Bone marrow (tissue), 2 donors: ENCODE data around the gene ANLN.
"Not testable (repeated sequence)": the region's sequence is repeated elsewhere in the genome, so short reads cannot be mapped to it uniquely, and the experiment has no call there.

Experiments
- DNase-seq, 2 donors: peaks; one replicate each; lab custom pipeline; 2025; lab: John Stamatoyannopoulos, UW

The ANLN gene

DNA sequence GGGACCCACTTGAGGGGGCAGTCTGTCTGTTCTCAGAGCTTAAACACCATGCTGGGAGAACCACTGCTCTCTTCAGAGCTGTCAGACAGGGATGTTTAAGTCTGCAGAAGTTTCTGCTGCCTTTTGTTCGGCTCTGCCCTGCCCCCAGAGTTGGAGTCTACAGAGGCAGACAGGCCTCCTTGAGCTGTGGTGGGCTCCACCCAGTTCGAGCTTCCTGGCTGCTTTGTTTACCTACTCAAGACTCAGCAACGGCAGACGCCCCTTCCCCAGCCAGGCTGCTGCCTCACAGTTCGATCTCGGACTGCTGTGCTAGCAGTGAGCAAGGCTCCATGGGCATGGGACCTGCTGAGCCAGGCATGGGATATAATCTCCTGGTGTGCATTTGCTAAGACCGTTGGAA is 11.1 kb upstream of the ANLN start:
- DNase-seq: not testable (repeated sequence)

DNA sequence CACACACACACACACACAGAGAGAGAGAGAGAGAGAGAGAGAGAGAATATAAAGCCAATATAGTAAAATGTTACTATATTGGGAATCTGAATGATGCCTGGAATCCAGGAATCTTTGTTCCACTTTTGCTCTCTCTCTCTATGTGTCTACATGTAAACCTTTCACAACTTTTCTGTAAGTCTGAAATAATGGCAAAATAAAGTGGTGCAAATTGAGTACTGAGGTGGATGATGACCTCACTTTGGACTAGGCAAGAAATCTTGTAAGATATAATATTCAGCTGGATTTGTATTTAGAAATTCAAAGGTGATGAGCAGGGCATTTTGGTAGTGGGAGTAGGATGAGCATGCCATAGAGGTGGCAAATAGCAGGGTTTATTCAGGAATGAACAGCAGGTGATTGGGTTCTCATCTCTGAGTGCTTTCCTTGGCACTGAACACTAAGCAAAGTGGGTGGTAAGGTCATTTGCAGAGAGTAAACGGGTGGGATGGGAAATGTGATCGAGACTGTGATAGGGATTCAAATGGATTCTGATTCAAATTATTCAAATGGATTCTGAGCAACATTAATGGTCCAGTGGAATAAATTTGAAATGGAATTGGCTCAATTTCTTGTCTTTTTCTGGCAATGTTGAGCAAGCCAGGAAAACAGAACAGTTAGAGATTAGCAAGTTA is 9.7 kb upstream of the ANLN start:
- DNase-seq: no peak

DNA sequence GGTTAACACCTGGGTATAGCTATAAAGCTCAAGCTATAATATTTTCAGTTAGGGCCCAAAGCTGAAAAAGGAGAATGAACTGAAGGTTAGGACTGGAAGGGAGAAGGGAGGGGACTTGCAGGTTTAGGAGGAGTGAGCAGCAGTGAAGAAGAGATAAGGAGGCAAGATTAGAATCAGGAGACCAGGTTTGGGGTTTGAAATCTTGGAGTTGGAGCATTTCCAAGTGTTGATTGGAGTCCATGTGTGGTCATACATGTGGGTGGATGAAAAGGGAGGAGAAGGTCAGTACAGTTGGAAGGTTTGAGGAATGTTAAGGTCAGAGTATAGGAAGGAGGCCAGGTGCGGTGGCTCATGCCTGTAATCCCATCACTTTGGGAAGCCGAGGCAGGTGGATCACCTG is 8.6 kb upstream of the ANLN start:
- DNase-seq: no peak

DNA sequence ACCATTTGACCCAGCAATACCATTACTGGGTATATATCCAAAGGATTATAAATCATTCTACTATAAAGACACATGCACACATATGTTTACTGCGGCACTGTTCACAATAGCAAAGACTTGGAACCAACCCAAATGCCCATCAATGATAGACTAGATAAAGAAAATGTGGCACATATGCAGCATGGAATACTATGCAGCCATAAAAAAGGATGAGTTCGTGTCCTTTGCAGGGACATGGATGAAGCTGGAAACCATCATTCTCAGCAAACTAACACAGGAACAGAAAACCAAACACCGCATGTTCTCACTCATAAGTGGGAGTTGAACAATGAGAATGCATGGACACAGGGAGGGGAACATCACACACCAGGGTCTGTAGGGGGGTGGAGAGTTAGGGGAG is 6.4 kb upstream of the ANLN start:
- DNase-seq: not testable (repeated sequence)

DNA sequence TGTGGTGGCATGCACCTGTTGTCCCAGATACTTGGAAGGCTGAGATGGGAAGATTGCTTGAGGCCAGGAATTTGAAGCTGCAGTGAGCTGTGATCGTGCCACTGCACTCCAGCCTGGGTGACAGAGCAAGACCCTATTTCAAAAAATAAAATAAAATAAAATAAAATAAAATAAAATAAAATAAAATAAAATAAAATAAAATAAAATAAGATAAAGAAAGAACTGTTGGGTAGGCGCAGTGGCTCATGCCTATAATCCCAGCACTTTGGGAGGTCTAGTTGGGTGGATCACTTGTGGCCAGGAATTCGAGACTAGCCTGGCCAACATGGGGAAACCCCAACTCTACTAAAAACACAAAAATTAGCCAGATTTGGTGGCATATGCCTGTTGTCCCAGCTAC is 4.0 kb upstream of the ANLN start:
- DNase-seq: not testable (repeated sequence)

DNA sequence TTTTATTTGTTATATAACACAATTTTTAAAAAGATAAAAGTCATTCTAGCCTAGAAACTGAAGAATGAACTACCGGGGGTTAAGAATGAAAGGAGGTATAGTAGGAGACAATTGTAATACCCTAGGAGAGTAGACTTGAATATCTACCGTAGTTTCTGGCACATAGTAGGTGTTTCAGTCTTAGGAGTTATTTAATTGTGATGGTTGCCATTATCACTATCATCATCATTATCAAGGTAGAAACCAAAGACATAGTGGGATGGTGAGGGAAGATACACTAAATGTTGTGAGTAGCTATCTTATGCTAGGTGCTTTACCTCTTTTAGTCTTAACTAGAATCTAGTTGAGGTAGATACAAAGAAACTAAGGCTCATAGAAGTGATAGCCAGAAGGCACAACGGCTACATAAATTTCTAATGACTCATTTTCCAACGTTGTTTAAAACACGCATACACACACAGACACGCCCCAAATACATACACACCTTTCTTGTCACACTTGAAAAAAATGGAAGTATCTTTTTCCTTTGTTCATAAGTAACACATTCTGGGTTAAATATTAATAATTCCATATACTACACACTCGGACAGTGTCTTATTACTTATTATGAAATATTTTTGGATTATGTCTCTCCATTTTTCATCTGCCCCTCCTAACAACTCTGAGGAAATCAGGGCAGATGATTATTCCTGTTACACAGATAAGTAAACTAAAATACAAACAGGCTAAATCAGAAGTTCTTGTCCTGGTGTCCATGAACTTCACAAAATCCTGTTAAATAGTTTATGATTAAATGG is 2.0 kb upstream of the ANLN start:
- no peak for DNase-seq

DNA sequence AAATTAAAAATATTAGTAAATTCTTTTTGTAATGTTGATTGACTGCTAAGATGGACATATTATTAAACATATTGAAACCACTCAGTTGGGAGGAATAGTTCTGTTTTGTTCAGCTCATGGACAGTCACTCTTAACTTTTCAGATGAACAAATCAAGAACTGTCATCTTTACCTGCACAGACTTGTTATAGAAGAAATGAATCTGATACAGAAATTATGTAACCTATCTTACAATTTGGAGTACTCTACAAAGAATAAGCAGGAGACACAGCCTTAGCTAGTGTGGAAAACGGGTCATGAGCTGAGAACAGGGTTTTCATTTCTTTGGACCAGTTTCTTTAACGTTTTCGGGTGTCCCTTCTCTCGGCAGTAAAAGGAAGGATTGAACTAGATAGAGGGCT is 1.2 kb upstream of the ANLN start:
- DNase-seq: no peak

DNA sequence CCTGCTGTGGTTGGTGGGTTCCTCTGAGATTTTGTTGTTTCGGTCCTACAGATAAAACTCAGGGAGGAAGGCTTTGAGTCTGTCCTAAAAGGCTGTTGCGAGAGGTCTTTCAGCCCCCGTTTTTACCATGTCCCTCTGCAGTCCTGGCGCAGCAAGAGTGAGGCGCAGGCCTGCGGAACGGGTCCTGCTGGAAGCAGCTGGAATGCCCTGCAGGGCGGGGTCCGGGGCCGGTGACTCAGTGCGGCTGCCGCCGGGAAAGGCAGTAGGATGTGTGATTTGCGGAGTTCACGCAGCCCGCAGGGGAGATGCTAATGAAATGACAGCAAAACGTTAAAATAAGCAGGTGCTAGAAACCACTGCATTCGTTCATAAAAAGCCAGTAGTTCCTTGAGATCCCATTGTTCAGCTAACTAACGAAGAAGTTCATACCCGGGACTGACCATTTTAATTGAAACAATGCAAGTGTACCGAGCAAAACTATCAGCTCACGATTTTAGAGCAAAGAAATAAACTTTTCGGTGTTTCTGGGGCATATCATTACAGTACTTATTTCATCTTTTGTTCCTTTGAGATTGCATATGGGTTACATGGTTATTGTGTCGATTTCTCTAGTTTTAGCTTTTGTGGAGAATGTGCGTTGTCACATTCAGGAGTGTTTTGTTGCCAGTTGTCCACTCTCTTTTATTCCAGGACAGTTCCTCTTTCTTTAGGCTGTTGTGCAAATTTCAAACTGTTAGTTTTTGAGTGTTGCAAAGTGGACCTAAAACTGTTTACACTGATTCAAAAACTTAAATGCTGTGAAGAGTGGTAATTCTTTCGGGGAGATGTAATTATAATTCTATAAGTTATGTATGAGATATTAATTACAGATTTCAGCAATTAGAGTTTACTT is 783 bp downstream of the ANLN start:
- peak; percentile 14 to 51 for DNase-seq

DNA sequence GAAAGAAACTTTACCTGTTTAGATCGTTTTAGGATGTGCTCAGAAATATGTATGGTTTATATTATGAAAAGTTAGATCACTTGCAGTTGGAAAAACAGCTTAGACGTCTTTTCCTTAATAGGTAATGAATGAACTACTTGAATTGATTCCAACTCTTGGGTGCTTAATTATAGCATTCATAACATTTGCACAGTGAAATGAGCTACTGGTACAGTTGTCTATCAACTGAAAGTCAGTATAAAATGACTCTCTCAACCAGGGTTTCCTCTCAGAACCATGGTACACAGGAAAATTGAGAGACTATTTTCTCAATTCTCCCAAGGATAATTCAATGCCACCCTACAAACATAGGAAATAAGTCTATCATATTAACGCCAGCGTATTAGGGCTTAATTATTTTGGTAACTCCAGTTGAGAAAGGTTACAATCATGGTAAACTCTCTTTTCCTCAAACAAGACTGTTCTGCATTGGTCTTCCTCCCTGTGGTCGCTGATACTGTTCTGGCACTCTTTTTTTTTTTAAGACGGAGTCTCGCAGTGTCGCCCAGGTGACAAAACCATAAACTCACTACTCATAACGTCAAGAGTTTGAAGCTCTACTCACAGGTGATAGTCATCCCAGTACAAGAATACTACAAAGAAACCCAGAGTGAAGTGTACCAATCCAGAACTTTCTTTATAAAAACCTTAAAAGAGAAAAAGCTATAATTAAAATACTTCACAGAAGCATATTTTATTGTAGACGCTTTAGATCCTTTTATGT is 2.0 kb downstream of the ANLN start:
- peak in 1 of 2 donors; percentile 1 for DNase-seq

DNA sequence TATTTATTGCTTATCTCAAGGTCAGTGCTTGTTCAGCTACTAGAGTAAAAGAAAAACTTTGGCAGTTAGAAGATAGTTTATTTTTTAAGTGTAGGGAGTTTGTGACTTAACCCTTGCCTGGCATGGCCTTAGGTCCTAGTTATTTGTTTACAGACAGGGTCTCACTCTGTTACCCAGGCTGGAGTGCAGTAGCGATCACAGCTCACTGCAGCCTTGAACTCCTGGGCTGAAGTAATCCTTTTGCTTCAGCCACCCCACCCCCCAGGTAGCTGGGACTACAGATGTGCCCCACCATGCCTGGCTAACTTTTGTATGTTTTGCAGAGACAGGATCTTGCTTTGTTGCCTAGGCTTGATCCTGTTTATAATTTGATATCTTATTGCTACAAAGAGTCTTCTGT is 4.2 kb downstream of the ANLN start:
- DNase-seq: no peak

DNA sequence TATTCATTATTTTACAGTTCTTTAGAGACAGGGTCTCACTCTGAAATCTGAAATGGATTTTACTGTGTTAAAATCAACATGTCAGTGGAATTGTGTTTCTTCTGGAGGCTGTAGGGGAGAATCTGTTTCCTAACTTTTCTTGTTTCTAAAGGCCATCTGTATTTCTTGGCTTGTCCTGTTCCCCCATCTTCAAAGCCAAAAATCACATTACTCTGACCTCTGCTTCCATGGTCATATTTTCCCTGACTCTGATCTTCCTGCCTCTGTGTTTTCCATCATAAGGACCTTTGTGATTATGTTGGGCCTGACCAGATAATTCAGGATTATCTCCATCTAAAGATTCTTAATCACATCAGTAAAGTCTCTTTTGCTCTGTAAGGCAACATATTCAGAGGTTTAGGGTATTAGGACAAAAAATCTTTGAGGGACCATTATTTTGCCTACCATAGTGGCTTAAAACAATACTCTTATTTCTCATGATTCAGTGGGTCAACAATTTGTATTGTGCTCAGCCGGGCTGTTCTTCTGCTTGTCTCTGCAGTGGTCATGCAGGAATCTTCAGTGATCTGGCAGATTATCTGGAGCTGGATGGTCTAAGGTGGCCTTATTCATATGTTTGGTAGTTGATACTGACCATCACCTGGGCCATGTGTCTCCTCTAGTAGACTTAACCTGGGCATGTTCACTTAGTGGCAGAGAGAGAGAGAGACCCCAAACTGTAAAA is 5.7 kb downstream of the ANLN start:
- DNase-seq: no peak

DNA sequence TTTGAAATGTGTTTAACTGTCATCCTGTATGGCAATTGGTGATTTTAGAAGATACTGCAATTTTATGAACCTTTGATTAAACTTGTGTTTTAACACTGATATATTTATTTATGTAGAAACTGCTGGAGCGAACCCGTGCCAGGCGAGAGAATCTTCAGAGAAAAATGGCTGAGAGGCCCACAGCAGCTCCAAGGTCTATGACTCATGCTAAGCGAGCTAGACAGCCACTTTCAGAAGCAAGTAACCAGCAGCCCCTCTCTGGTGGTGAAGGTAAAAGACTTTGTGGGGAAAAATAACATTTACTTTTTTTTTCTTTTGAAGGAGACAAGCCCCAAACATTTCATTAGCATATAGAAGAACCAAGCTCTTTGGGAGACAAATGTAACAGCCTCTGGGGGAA is 6.5 kb downstream of the ANLN start:
- DNase-seq: no peak

DNA sequence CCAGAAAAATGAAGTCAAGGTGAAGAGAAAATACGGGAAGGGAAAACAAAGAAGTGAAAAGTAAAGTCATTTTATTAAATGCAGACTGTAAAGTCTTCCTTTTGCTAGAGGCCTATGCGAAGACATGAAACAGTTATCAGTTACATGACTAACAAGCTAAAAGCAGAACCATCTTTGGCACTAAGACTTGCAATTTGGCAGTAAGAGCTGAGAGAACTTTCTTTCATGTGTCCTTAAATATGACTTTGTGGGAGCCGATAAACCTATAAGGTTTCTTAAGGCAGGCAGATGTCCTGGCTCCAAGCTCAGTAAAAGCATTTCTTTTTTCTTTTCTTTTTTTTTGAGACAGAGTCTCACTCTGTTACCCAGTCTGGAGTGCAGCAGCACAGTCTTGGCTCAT is 10.4 kb downstream of the ANLN start:
- no peak for DNase-seq

DNA sequence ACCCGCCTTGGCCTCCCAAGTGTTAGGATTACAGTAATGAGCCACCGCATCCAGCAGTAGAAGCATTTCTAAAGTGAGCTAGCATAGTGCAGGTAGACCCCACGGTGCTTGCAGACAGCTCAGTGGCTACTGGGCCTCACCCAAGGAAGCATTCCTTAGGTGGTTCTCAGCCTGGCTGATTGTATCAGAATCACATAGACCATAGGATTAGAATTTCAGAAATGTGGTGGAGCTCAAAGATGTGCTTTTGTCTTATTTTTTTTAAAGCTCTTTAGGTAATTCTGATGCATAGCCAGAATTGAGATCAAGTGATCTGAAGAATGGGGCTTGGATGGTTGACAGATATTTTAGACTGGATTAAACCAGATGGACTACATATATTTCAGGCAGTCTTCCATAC is 10.9 kb downstream of the ANLN start:
- no peak for DNase-seq

DNA sequence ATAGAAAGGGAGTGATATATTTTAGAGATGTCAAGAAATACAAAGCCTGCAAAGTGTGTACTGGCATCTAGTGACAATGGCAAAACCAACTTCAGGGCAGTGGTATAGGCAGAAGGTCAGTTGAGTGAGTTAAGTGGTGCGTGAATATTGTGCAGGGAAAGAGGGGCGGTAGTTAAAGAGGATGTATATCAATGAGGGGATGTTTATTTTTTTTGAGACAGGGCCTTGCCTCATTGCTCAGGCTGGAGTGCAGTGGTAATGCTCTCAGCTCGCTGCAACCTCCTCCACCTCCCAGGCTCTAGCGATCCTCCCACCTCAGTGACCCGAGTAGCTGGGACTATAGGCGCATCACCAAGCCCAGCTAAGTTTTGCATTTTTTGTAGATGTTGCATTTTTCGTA is 13.8 kb downstream of the ANLN start:
- no peak for DNase-seq

DNA sequence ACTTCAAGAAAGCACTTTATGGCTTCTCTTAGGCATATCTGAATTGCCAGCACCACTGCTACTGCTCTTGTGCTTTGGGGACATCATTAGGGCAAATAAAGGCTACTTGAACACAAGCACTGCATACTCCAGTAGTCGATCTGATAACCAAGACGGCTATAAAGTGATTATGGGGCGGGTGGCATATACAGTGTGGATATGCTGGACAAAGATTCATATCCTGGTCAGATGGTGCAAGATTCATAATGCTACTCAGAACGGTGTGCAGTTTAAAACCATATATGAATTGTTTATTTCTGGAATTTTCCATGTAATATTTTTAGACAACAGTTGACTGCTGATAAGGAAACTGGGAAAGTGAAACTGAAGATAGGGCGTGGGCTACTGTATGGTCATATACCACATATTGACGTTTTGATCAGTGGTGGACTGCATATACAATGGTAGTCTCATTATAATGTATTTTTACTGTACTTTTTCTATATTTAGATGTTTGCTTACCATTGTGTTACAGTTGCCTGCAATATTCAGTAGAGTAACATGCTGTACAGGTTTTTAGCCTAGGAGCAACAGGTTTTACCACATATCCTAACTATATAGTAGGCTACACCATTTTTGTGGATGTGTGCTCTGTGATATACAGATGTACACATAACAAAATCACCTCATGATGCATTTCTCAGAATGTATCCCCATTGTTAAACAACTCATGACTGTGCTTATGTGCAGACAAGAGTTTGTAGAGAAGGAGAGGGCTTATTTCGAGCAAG is 15.2 kb downstream of the ANLN start:
- DNase-seq: no peak

DNA sequence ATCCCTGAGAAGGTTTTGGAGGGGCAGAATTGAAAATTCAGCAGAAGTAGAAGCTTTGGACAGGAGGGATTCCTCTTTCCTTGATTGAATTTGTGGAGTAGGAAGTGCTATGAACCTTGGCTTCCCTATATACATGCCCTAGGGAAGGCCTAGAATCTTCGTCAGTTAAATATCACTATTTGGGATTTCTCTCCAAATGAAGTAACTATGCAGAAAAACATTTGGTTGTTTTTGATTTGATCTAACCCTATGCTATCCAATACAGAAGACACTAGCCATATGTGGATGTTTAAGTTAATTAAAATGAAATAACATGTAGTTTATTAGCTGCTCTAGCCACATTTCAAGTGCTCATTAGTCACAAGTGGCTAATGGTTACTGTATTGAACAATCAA is 15.7 kb downstream of the ANLN start:
- DNase-seq: no peak

DNA sequence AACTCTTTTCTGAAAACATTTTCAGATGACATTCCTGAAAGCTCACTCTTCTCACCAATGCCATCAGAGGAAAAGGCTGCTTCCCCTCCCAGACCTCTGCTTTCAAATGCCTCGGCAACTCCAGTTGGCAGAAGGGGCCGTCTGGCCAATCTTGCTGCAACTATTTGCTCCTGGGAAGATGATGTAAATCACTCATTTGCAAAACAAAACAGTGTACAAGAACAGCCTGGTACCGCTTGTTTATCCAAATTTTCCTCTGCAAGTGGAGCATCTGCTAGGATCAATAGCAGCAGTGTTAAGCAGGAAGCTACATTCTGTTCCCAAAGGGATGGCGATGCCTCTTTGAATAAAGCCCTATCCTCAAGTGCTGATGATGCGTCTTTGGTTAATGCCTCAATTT is 16.5 kb downstream of the ANLN start:
- no peak for DNase-seq

DNA sequence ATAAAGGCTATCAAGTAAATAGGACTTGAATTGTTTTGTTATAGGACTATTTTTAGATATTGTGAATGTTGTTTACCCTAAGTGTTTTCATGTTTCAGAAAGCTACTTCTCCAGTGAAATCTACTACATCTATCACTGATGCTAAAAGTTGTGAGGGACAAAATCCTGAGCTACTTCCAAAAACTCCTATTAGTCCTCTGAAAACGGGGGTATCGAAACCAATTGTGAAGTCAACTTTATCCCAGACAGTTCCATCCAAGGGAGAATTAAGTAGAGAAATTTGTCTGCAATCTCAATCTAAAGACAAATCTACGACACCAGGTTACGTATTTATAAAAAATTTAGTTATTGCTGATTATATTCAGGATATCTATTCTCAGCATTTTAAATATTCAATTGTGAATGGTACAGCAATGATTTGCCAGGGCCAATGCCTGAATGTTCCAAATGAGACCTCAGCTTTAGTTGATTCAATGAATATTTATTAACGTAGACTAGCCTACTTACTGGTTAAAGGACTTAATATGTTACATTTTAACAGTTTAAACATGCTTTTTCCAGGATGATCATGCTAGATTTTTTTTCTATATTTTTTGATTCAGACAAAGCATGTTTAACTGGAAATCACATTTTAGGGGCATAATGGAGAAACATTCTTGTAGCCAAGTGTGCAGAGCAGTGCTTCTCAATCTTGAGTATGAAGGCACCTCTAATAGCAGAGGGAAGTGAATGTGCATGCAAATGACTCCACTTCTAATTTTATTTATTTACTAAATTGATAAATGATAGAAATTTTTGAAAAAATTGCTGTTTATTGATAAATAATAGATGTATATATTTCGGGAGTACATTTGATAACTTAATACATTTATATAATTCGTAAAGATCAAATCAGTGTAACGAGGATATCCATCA is 18.2 kb downstream of the ANLN start:
- no peak for DNase-seq
